ENCODE results near the gene SEC14L3.

DNA sequence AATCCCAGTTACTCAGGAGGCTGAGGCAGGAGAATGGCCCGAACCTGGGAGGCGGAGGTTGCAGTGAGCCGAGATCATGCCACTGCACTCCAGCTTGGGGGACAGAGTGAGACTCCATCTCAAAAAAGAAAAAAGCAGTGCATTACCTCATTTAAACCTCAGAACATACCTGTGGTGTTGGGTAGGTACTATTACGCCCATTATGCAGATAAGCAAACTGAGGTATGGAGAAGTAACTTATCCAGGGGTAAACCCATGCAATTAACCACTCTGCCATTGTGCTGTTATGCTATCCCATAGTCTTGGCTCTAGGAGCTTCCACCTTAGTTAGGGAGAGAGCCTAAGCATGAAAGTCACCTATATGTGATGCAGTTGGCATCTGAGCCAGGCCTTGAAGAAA lies 2.3 kb upstream of the SEC14L3 start:
- TF ChIP-seq CTCF (conservative IDR thresholded peaks at IDR 0.05; ENCODE audit: low read length) (no peak), EZH2phosphoT487 (IDR thresholded peaks at IDR 0.05; ENCODE audit: borderline replicate concordance, low read depth, low read length) (no peak)

Measured in OCI-LY7 (cell line).